Neural cell (in vitro differentiated cells): ENCODE results near the gene ZDHHC14.

Source experiments
- EP300 ChIP-seq: fragments of 450-650 bp; conservative IDR thresholded peaks from 2 replicates; pipeline ENCODE4 v1.6.1; 2014; ENCODE audit warnings: antibody characterized with exemption, mild to moderate bottlenecking, moderate library complexity; ENCODE audit not compliant: poor library complexity, severe bottlenecking
- EZH2 ChIP-seq: fragments of 200-600, 300-800 bp; shearing (Covaris generic), sonication (generic); IDR thresholded peaks from 2 replicates; pipeline ENCODE4 v1.6.1; 2014; ENCODE audit warnings: antibody characterized with exemption, low read length, borderline replicate concordance, mild to moderate bottlenecking; ENCODE audit not compliant: insufficient read depth, poor library complexity, severe bottlenecking
- POLR2AphosphoS5 ChIP-seq: IDR thresholded peaks from 2 replicates; pipeline ENCODE4 v1.6.1; 2012
- RAD21 ChIP-seq: fragments of 450-650 bp; conservative IDR thresholded peaks from 2 replicates; pipeline ENCODE4 v1.6.1; 2014; ENCODE audit warnings: antibody characterized with exemption, mild to moderate bottlenecking, moderate library complexity
- TF ChIP-seq, protein P1 (sequence below): fragments of 450-650 bp; IDR thresholded peaks from 2 replicates; pipeline ENCODE4 v1.5.1; 2014; ENCODE audit warnings: antibody characterized with exemption, mild to moderate bottlenecking, moderate library complexity; ENCODE audit not compliant: poor library complexity, severe bottlenecking
- TF ChIP-seq, protein P2 (sequence below): IDR thresholded peaks from 2 replicates; pipeline ENCODE4 v1.6.1; 2012; ENCODE audit warnings: borderline replicate concordance

DNA sequence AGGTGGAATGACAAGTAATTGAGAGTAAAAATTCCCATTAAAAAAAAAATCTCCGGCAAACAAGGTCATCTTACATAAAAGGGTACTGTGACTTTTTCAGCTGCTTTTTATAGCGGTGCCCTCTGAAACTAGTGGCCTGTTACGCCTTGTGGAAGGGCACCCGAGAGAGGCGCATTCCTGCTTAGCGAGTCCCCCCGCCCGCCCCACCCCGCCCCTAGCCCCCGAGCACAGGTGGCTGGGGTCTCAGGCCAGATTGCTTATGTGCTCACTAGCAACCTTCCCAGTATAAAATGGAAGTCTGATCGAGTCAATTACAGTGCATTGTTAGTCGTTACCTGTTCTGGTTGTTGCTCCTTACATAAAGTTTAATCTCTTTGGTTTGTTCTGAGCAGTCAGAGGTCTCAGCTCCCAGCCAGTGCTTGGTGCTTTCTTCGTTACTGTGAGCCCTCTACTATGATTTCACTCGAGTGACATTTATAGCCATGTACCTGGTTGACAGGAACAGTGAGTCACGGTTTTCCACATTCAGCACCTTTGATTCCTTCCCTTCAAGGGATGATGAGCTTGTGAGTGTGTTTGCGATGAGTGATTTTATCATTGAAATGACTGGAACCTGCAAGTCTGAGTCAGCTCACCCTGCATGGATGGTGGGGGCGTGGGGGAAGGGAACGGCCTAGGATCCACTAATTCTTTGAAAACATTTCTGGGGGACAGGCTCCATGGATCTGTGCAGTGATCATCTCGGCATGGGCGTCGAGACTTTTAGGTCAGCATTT is 47.6 kb downstream of the ZDHHC14 start:
- TF ChIP-seq EZH2 (no peak), RAD21 (no peak), EP300 (no peak), POLR2AphosphoS5 (no peak)
- TF ChIP-seq, protein P1, sequence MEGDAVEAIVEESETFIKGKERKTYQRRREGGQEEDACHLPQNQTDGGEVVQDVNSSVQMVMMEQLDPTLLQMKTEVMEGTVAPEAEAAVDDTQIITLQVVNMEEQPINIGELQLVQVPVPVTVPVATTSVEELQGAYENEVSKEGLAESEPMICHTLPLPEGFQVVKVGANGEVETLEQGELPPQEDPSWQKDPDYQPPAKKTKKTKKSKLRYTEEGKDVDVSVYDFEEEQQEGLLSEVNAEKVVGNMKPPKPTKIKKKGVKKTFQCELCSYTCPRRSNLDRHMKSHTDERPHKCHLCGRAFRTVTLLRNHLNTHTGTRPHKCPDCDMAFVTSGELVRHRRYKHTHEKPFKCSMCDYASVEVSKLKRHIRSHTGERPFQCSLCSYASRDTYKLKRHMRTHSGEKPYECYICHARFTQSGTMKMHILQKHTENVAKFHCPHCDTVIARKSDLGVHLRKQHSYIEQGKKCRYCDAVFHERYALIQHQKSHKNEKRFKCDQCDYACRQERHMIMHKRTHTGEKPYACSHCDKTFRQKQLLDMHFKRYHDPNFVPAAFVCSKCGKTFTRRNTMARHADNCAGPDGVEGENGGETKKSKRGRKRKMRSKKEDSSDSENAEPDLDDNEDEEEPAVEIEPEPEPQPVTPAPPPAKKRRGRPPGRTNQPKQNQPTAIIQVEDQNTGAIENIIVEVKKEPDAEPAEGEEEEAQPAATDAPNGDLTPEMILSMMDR, result no peak
- TF ChIP-seq, protein P2, sequence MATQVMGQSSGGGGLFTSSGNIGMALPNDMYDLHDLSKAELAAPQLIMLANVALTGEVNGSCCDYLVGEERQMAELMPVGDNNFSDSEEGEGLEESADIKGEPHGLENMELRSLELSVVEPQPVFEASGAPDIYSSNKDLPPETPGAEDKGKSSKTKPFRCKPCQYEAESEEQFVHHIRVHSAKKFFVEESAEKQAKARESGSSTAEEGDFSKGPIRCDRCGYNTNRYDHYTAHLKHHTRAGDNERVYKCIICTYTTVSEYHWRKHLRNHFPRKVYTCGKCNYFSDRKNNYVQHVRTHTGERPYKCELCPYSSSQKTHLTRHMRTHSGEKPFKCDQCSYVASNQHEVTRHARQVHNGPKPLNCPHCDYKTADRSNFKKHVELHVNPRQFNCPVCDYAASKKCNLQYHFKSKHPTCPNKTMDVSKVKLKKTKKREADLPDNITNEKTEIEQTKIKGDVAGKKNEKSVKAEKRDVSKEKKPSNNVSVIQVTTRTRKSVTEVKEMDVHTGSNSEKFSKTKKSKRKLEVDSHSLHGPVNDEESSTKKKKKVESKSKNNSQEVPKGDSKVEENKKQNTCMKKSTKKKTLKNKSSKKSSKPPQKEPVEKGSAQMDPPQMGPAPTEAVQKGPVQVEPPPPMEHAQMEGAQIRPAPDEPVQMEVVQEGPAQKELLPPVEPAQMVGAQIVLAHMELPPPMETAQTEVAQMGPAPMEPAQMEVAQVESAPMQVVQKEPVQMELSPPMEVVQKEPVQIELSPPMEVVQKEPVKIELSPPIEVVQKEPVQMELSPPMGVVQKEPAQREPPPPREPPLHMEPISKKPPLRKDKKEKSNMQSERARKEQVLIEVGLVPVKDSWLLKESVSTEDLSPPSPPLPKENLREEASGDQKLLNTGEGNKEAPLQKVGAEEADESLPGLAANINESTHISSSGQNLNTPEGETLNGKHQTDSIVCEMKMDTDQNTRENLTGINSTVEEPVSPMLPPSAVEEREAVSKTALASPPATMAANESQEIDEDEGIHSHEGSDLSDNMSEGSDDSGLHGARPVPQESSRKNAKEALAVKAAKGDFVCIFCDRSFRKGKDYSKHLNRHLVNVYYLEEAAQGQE, result no peak
